ENCODE results near the gene PRKCE.

Gene PRKCE
- total RNA-seq: 18.1 to 23.7 reads per million in 2 donors

GRCh38 chr2:45651415-45652089 is at the start of gene PRKCE:
TSS of gene PRKCE (plus strand) at chr2:45651675.
- peak in 3 of 5 experiments; percentile 33 to 68 (median 34) for DNase-seq

GRCh38 chr2:45602624-45603023 is 48.9 kb upstream of the PRKCE start:
- DNase-seq: no peak

- no peak for DNase-seq
Measured at GRCh38 chr2:45605116-45605515, 46.4 kb upstream of the PRKCE start.

GRCh38 chr2:45606796-45607195 is 44.7 kb upstream of the PRKCE start:
- no peak for DNase-seq

- DNase-seq: no peak
Measured at GRCh38 chr2:45607701-45608100, 43.8 kb upstream of the PRKCE start.

- peak in 4 of 5 experiments; percentile 4 to 38 (median 24) for DNase-seq
Measured at GRCh38 chr2:45610281-45611019, 41.0 kb upstream of the PRKCE start.

- DNase-seq: peak; percentile 60 to 94 (median 81)
Measured at GRCh38 chr2:45611020-45611859, 40.2 kb upstream of the PRKCE start, which contains the start of gene SRBD1. TSS of gene SRBD1 (minus strand) at chr2:45611267. CDS start at chr2:45605441, 5,826 bp downstream.

- no peak for DNase-seq
Measured at GRCh38 chr2:45612285-45612684, 39.2 kb upstream of the PRKCE start.

GRCh38 chr2:45612731-45613130 is 38.7 kb upstream of the PRKCE start:
- no peak for DNase-seq

GRCh38 chr2:45614330-45614729 is 37.1 kb upstream of the PRKCE start:
- no peak for DNase-seq

- no peak for DNase-seq
Measured at GRCh38 chr2:45614871-45615415, 36.5 kb upstream of the PRKCE start.

GRCh38 chr2:45616658-45617411 is 34.6 kb upstream of the PRKCE start:
- no peak for DNase-seq

GRCh38 chr2:45617496-45617895 is 34.0 kb upstream of the PRKCE start:
- DNase-seq: no peak

- peak in 1 of 5 experiments; percentile 75 for DNase-seq
Measured at GRCh38 chr2:45622336-45623075, 29.0 kb upstream of the PRKCE start.

- DNase-seq: no peak
Measured at GRCh38 chr2:45623098-45623497, 28.4 kb upstream of the PRKCE start.

- no peak for DNase-seq
Measured at GRCh38 chr2:45625824-45626223, 25.7 kb upstream of the PRKCE start.

GRCh38 chr2:45626387-45627221 is 24.9 kb upstream of the PRKCE start:
- no peak for DNase-seq

GRCh38 chr2:45627911-45628310 is 23.6 kb upstream of the PRKCE start:
- DNase-seq: no peak

GRCh38 chr2:45629971-45630370 is 21.5 kb upstream of the PRKCE start:
- no peak for DNase-seq

GRCh38 chr2:45631319-45631718 is 20.2 kb upstream of the PRKCE start:
- no peak for DNase-seq
